Endothelial cell (in vitro differentiated cells): ENCODE data around the gene SLC35E4. TPM values are rescaled to one million over a fixed set of nuclear protein-coding genes. Genes with fewer than 3 reads are reported as not detected.
"Not testable (repeated sequence)": the region's sequence is repeated elsewhere in the genome, so short reads cannot be mapped to it uniquely, and the experiment has no call there.

Source experiments
- DNase-seq: peaks from one replicate; pipeline ENCODE4 v3.0.0; 2021; ENCODE audit warnings: low spot score
- H3K27ac Mint-ChIP-seq: one replicate; pipeline ENCODE4 v1.8.0; 2021; ENCODE audit warnings: mixed read lengths, inconsistent platforms; ENCODE audit not compliant: unreplicated experiment
- H3K27me3 Mint-ChIP-seq: one replicate; pipeline ENCODE4 v1.8.0; 2021; ENCODE audit warnings: mild to moderate bottlenecking, moderate library complexity, mixed read lengths, inconsistent platforms; ENCODE audit not compliant: unreplicated experiment
- H3K36me3 Mint-ChIP-seq: one replicate; pipeline ENCODE4 v1.8.0; 2021; ENCODE audit warnings: mild to moderate bottlenecking, low read depth, mixed read lengths, inconsistent platforms; ENCODE audit not compliant: unreplicated experiment
- H3K4me1 Mint-ChIP-seq: one replicate; pipeline ENCODE4 v1.8.0; 2021; ENCODE audit warnings: mild to moderate bottlenecking, mixed read lengths, inconsistent platforms; ENCODE audit not compliant: unreplicated experiment
- H3K4me3 Mint-ChIP-seq: one replicate; pipeline ENCODE4 v1.8.0; 2021; ENCODE audit warnings: mild to moderate bottlenecking, mixed read lengths, inconsistent platforms; ENCODE audit not compliant: unreplicated experiment
- H3K9me3 Mint-ChIP-seq: one replicate; pipeline ENCODE4 v1.8.0; 2021; ENCODE audit warnings: mixed read lengths, inconsistent platforms; ENCODE audit not compliant: unreplicated experiment
- total RNA-seq: library from RNA; stranded (reverse); fragmentation: NEBNext Ultra II Directional; extraction: Animal tissue kit (Norgen Biotek cat#: 25700); gene quantifications from one replicate; pipeline ENCODE4 v1.2.1, GENCODE V29; 2021; ENCODE audit not compliant: unreplicated experiment
- TF ChIP-seq, protein P1 (sequence below): fragments of 200-600 bp; sonication (generic); IDR thresholded peaks from one replicate; pipeline ENCODE4 v1.5.0; 2021; ENCODE audit warnings: antibody characterized with exemption; ENCODE audit not compliant: unreplicated experiment

Gene SLC35E4
- total RNA-seq, 1 donor from 2014 or later: 8.4 TPM

DNA sequence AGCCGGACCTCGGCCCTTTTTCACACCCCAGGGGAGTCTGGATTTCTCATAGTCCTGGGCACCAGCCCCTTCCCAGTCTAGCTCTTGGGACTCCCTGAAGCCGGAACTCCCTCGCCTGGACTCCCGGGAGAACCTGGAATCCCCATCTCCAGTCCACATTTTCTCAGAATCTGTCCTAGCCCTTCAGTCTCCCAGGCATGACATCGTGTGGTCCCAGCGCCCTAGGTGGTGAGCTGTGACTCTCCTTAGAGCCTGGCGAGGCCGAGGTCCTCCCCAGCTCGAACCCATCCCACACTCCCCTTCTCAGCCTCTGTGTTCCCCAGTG, 32.8 kb downstream of the SLC35E4 start:
- Mint-ChIP-seq H3K27ac (peak overlapping the region; percentile 76), H3K27me3 (peaks cover 3% of the 10 kb centered on the region)

GRCh38 chr22:30671071-30671470, 35.5 kb downstream of the SLC35E4 start:
- H3K36me3 Mint-ChIP-seq: peaks cover 4% of the 10 kb centered on the region
- H3K27me3 Mint-ChIP-seq: peaks cover 6% of the 10 kb centered on the region
- no peak overlapping the region for H3K4me3 Mint-ChIP-seq

More for the DNA sequence above, 32.8 kb downstream of the SLC35E4 start:
- TF ChIP-seq, protein P1, sequence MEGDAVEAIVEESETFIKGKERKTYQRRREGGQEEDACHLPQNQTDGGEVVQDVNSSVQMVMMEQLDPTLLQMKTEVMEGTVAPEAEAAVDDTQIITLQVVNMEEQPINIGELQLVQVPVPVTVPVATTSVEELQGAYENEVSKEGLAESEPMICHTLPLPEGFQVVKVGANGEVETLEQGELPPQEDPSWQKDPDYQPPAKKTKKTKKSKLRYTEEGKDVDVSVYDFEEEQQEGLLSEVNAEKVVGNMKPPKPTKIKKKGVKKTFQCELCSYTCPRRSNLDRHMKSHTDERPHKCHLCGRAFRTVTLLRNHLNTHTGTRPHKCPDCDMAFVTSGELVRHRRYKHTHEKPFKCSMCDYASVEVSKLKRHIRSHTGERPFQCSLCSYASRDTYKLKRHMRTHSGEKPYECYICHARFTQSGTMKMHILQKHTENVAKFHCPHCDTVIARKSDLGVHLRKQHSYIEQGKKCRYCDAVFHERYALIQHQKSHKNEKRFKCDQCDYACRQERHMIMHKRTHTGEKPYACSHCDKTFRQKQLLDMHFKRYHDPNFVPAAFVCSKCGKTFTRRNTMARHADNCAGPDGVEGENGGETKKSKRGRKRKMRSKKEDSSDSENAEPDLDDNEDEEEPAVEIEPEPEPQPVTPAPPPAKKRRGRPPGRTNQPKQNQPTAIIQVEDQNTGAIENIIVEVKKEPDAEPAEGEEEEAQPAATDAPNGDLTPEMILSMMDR: no peak
- peak overlapping the region; percentile 95 for H3K4me3 Mint-ChIP-seq
- peaks cover 14% of the 10 kb centered on the region for H3K36me3 Mint-ChIP-seq
- H3K9me3 Mint-ChIP-seq: no peaks in the 10 kb centered on the region
- H3K4me1 Mint-ChIP-seq: peaks cover 14% of the 10 kb centered on the region
- DNase-seq: peak; percentile 8

GRCh38 chr22:30673136-30673535, 37.6 kb downstream of the SLC35E4 start:
- peaks cover 3% of the 10 kb centered on the region for H3K27me3 Mint-ChIP-seq
- peaks cover 9% of the 10 kb centered on the region for H3K4me1 Mint-ChIP-seq
- H3K9me3 Mint-ChIP-seq: no peaks in the 10 kb centered on the region
- DNase-seq: no peak
- TF ChIP-seq, protein P1: no peak
- no peak overlapping the region for H3K27ac Mint-ChIP-seq
- H3K36me3 Mint-ChIP-seq: peaks cover 4% of the 10 kb centered on the region
- H3K4me3 Mint-ChIP-seq: no peak overlapping the region

More at GRCh38 chr22:30671071-30671470, 35.5 kb downstream of the SLC35E4 start:
- DNase-seq: no peak
- Mint-ChIP-seq H3K27ac (no peak overlapping the region), H3K4me1 (peaks cover 18% of the 10 kb centered on the region), H3K9me3 (no peaks in the 10 kb centered on the region)
- TF ChIP-seq, protein P1: no peak

- TF ChIP-seq, protein P1: no peak
- DNase-seq: no peak
- no peak overlapping the region for H3K27ac Mint-ChIP-seq
- no peak overlapping the region for H3K4me3 Mint-ChIP-seq
- no peaks in the 10 kb centered on the region for H3K9me3 Mint-ChIP-seq
- peaks cover 3% of the 10 kb centered on the region for H3K27me3 Mint-ChIP-seq
- no peaks in the 10 kb centered on the region for H3K36me3 Mint-ChIP-seq
- H3K4me1 Mint-ChIP-seq: peaks cover 10% of the 10 kb centered on the region
These were observed 38.9 kb downstream of the SLC35E4 start for GRCh38 chr22:30674482-30674881.

GRCh38 chr22:30675436-30675835, 39.9 kb downstream of the SLC35E4 start:
- H3K4me1 Mint-ChIP-seq: peaks cover 12% of the 10 kb centered on the region
- no peaks in the 10 kb centered on the region for H3K9me3 Mint-ChIP-seq

GRCh38 chr22:30676565-30676964, 41.0 kb downstream of the SLC35E4 start:
- H3K27me3 Mint-ChIP-seq, DNase-seq, H3K9me3 Mint-ChIP-seq, H3K4me3 Mint-ChIP-seq, H3K36me3 Mint-ChIP-seq, H3K27ac Mint-ChIP-seq: not testable (repeated sequence)
- H3K4me1 Mint-ChIP-seq: peaks cover 16% of the 10 kb centered on the region

More at GRCh38 chr22:30675436-30675835, 39.9 kb downstream of the SLC35E4 start:
- Mint-ChIP-seq H3K27me3 (peaks cover 3% of the 10 kb centered on the region), H3K4me3 (peak overlapping the region; percentile 38), H3K27ac (peak overlapping the region; percentile 26), H3K36me3 (no peaks in the 10 kb centered on the region)
- DNase-seq: no peak
- TF ChIP-seq, protein P1: no peak

GRCh38 chr22:30679895-30680690, 44.5 kb downstream of the SLC35E4 start:
- H3K27me3 Mint-ChIP-seq, H3K9me3 Mint-ChIP-seq, H3K27ac Mint-ChIP-seq: not testable (repeated sequence)

More at GRCh38 chr22:30679895-30680690, 44.5 kb downstream of the SLC35E4 start:
- H3K4me1 Mint-ChIP-seq: peaks cover 16% of the 10 kb centered on the region
- DNase-seq, H3K36me3 Mint-ChIP-seq, H3K4me3 Mint-ChIP-seq: not testable (repeated sequence)
